AG10803 (cell line): Measurements from ENCODE around the gene ATG10.
"Not testable (repeated sequence)": the region's sequence is repeated elsewhere in the genome, so short reads cannot be mapped to it uniquely, and the experiment has no call there.

Experiments used
- DNase-seq: peaks from one replicate; pipeline ENCODE4 v3.0.0; 2010; ENCODE audit warnings: low read depth
- H3K4me3 ChIP-seq: 2 replicates; pipeline ENCODE4 v1.5.1; 2011; ENCODE audit warnings: mild to moderate bottlenecking, low read length, control low read depth
- TF ChIP-seq, protein P1 (sequence below): conservative IDR thresholded peaks from 2 replicates; pipeline ENCODE4 v1.5.1; 2011; ENCODE audit warnings: mild to moderate bottlenecking, low read length, control low read depth, inconsistent platforms

The ATG10 gene

DNA sequence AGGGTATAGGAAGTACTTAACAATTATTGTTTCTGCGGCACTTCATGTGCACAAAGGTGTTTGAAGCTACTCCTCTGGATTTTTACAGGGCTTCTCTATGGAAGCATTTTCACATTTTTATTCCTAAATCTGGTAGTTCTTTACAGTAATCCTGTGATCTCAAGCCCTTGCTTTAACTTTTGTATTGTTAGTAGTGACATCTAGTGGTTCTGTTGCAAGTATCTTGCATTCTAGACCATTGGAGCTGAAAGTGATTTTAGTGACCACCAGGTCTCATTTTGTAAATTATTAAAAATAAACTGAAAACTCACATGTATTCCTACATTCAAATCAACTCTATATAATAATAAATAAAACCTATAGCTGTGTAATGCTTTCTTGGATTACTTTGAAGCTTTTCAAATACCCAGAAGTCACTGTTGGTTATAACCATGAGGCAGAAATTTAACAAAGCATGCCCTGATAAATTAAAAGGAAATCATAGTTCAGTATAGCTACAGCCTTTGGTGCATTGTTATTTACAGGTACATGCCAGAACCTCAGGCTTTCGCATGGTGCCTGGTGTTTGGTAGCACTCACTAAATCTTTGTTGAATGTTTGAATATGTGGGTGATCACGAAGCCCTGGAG is 287.5 kb downstream of the ATG10 start:
- TF ChIP-seq, protein P1, sequence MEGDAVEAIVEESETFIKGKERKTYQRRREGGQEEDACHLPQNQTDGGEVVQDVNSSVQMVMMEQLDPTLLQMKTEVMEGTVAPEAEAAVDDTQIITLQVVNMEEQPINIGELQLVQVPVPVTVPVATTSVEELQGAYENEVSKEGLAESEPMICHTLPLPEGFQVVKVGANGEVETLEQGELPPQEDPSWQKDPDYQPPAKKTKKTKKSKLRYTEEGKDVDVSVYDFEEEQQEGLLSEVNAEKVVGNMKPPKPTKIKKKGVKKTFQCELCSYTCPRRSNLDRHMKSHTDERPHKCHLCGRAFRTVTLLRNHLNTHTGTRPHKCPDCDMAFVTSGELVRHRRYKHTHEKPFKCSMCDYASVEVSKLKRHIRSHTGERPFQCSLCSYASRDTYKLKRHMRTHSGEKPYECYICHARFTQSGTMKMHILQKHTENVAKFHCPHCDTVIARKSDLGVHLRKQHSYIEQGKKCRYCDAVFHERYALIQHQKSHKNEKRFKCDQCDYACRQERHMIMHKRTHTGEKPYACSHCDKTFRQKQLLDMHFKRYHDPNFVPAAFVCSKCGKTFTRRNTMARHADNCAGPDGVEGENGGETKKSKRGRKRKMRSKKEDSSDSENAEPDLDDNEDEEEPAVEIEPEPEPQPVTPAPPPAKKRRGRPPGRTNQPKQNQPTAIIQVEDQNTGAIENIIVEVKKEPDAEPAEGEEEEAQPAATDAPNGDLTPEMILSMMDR, result peak; percentile 57

DNA sequence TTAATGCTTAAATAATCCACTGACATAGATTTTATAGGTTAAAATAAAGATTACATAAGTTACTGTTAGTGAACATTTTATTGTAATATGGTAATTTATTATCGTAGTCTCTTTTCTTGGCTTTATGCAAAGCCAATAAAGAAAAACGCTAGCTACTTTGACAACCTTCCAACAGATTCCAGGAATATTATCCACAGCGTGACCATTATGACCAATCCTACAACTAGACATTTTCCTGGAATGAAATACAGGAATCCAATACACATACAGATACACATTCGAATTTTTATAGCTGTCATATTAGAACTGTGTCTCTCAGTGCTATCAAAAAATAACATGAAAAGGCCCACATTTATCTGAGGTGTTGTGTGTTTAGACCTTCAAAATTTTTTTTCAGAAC is 293.2 kb downstream of the ATG10 start:
- DNase-seq, result peak; percentile 54
- H3K4me3 ChIP-seq, result no peak overlapping the region
- TF ChIP-seq, protein P1, result no peak

More for the DNA sequence above, 287.5 kb downstream of the ATG10 start:
- no peak overlapping the region for H3K4me3 ChIP-seq
- DNase-seq, result peak; percentile 36

DNA sequence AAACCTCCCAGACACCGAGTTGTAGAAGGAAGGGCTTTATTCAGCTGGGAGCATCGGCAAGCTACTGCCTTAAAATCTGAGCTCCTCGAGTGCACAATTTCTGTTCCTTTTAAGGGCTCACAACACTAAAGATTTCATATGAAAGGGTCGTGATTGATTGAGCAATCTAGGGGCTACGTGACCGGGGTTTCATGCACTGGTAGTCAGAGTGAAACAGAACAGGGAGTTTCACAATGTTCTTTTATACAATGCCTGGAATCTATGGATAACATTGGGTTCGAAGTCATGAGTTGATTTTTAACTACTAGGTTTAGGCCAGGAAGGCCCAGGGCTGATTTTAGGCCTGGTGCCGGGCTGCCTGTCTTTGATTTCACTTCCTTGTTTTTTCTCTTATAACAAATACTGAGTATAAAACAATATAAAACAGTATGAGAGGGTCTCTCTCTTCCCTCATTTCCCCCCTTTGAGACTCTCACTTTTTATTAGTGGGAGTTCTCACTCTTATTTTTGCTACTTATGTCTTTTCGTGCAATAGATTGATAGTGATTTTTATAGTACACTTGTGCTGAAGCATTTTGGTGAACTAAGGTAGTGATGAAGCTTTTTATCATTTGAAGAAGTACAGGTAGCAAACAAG is 295.6 kb downstream of the ATG10 start:
- not testable (repeated sequence) for DNase-seq, H3K4me3 ChIP-seq

DNA sequence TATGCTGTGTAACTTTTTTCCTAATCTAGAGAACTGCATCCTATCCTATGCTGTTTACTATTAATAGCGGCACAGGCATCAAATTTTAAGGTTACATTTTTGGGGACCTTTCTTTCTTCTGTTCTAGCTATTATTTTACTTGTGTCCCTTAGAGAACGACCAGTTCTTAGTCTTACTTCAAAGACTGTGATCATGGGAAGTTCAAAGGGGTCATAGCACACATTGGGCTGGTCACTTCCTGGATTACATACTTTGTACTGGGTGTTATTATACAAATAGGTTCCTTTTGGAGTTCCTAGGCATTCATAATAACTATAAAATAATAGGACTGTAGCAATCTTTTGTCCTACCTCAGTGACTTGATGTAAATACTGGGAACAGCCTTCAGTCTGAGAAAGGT is 297.5 kb downstream of the ATG10 start:
- DNase-seq, H3K4me3 ChIP-seq: not testable (repeated sequence)

DNA sequence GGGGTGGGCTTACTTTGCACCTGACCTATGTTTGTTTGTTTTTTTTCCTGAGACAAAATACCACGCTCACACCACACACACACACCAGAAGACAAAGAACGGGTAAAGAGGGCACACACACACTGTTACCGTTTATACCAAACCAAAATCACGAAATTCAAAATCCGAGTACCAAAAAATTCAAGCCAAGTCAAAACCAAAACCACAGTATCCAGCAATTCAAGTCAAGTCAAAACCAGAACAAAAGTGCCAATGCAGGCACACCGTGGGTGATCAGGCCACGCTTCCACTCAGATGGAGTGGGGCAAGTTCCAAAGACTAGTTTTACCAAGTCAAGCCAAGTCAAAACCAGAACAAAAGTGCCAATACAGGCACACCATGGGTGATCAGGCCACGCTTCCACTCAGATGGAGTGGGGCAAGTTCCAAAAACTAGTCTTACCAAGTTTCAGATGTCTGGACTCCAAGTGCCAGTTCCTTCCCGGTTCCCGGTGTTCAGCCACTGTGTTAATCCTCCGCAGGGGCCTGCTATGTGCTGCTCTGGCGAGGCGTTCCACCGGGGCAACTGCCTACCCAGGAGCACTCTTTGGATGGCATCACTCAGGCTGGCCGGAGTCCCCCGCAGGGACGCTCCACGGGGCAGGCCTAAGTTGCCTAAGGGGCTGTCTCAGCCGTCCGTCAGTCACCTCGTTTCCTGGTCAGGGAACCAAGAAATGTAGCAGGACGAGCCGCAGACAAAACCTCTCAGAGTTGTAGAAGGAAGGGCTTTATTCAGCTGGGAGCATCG is 300.9 kb downstream of the ATG10 start:
- H3K4me3 ChIP-seq, DNase-seq: not testable (repeated sequence)

DNA sequence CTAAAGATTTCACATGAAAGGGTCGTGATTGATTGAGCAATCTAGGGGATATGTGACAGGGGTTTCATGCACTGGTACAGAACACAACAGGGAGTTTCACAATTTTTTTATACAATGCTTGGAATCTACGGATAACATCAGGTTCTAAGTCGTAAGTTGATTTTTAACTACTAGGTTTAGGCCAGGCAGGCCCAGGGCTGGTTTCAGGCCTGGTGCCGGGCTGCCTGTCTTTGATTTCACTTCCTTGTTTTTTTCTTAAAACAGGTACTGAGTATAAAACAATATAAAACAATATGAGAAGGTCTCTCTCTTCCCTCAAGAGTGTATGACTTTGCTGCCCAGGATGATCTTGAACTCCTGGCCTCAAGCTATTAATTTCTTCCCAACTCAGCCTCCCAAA is 301.6 kb downstream of the ATG10 start:
- not testable (repeated sequence) for DNase-seq, H3K4me3 ChIP-seq

DNA sequence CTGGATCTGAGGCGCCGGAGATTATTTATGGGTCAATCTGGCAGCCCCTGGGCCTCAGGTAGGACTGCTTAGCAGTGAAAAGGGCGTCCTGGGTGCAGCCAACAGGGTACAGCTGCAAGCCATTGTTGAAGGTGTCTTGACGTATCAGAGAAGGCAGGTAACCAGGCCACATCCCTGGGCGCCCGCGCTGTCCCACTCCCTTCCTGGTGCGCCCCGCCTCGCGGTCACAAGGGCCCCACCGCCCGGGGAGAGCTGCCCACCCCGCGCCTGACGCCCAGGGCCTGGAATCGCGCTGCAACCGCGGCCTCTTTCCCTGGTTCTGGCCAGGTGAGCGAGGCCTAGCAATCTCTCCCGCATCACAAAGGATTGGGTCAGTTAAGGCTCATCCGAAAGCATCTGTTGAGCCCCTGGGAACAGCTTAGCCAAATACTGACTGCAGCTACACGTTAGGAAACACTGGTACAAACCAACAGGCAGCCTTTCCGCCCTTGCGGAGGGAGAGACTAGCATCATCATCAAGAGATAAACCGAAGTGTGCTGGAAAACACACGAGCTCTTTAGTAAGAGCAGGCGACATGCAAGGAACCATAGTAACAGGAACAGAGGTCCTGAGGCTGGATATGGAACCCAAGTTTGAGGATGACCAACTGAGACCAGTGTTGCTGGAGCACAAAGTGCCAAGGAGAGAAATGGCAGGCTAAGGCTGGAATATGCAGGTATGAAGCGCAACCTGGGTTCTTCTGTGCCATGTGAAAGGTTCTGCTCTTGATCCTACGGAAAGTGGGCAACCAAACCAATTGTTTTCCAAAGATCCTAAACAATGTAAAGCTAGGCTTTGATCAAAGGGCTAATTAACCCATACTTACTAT is 302.8 kb downstream of the ATG10 start:
- TF ChIP-seq, protein P1, result no peak
- no peak overlapping the region for H3K4me3 ChIP-seq
- DNase-seq, result no peak

DNA sequence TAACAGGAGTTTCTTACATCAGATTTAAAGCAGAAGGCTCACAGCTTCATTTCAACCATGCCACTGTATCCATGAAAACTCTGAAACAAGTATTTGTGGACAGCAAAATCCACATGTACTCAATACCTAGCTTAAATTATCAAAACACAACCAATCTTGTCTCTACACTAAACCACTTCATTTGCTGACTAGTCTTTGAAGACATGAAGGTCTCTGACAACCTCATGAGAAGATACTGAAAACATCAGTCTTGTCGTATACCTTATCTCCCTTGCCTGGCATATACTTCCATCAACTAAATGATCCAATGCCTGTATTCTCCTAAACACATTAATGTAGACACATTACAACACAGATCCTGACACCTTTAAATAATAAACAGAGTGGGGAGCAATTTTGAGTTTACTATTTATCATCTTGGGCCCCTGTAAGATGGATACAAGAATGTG is 303.4 kb downstream of the ATG10 start:
- no peak for DNase-seq
- no peak overlapping the region for H3K4me3 ChIP-seq
- TF ChIP-seq, protein P1, result no peak
